Right atrium auricular region (tissue), 2 donors: ENCODE data around the gene KLHL20. TPM values are rescaled to one million over a fixed set of nuclear protein-coding genes. Genes with fewer than 3 reads are reported as not detected.
"Not testable (repeated sequence)": the region's sequence is repeated elsewhere in the genome, so short reads cannot be mapped to it uniquely, and the experiment has no call there.

Experiments
- DNase-seq: peaks from one replicate; pipeline ENCODE4 v3.0.0-alpha.2; 2019; ENCODE audit warnings: low spot score
- H3K27ac ChIP-seq, 2 donors: fragments of 200-600 bp; sonication (generic); 1 replicate in 1 of 2; 2 replicates in 1 of 2; pipeline ENCODE4 v1.5.1; 2016 to 2019
- H3K27me3 ChIP-seq, 2 donors: fragments of 200-600 bp; sonication (generic); one replicate each; pipeline versions ENCODE4 v1.5.1 to v1.6.0; 2017 to 2019
- H3K36me3 ChIP-seq: fragments of 200-600 bp; sonication (generic); one replicate; pipeline ENCODE4 v1.5.1; 2016
- H3K4me1 ChIP-seq, 2 donors: fragments of 200-600 bp; sonication (generic); one replicate each; pipeline versions ENCODE4 v1.5.1 to v1.6.0; 2017 to 2019
- H3K4me3 ChIP-seq, 2 donors: fragments of 200-600 bp; sonication (generic); 1 replicate in 1 of 2; 2 replicates in 1 of 2; pipeline ENCODE4 v1.5.1; 2017 to 2019; ENCODE audit warnings: mild to moderate bottlenecking in 1 of 2, moderate library complexity in 1 of 2
- H3K9me3 ChIP-seq, 2 donors: fragments of 200-600 bp; sonication (generic); one replicate each; pipeline ENCODE4 v1.5.1; 2019
- CTCF ChIP-seq, 2 donors: fragments of 200-600 bp; sonication (generic); IDR thresholded peaks; one replicate each; pipeline ENCODE4 v1.5.1; 2019; ENCODE audit warnings: antibody characterized with exemption in 2 of 2
- total RNA-seq, 2 donors: library from RNA; depleted of rRNA; stranded (reverse); fragments of >200 nt; gene quantifications; one replicate each; pipeline ENCODE4 v1.1.0, GENCODE V29; 2016

Gene KLHL20
- total RNA-seq, 2 donors from 2014 or later, result 20.9 to 24.6 TPM

GRCh38 chr1:173688300-173688699, 26.5 kb upstream of the KLHL20 start:
- no peak for TF ChIP-seq CTCF (IDR thresholded peaks at IDR 0.05)
- Histone ChIP-seq H3K4me1 (no peaks in the 10 kb centered on the region), H3K9me3 (no peaks in the 10 kb centered on the region), H3K27ac (no peak overlapping the region), H3K36me3 (no peaks in the 10 kb centered on the region), H3K4me3 (no peak overlapping the region), H3K27me3 (no peaks in the 10 kb centered on the region)
- no peak for DNase-seq

GRCh38 chr1:173693238-173693637, 21.5 kb upstream of the KLHL20 start:
- Histone ChIP-seq H3K27ac (no peak overlapping the region), H3K9me3 (no peaks in the 10 kb centered on the region), H3K4me3 (no peak overlapping the region), H3K36me3 (no peaks in the 10 kb centered on the region), H3K27me3 (no peaks in the 10 kb centered on the region), H3K4me1 (no peaks in the 10 kb centered on the region)
- DNase-seq, result no peak
- no peak for TF ChIP-seq CTCF (IDR thresholded peaks at IDR 0.05)

GRCh38 chr1:173701299-173701698, 13.5 kb upstream of the KLHL20 start:
- H3K27me3 ChIP-seq, DNase-seq, H3K27ac ChIP-seq, H3K9me3 ChIP-seq, H3K4me3 ChIP-seq, H3K36me3 ChIP-seq, H3K4me1 ChIP-seq: not testable (repeated sequence)

GRCh38 chr1:173702736-173703135, 12.0 kb upstream of the KLHL20 start:
- Histone ChIP-seq H3K9me3 (peaks cover 0 to 3% of the 10 kb centered on the region in 2 donors), H3K27ac (no peak overlapping the region), H3K4me1 (no peaks in the 10 kb centered on the region), H3K36me3 (no peaks in the 10 kb centered on the region), H3K4me3 (no peak overlapping the region), H3K27me3 (no peaks in the 10 kb centered on the region)
- DNase-seq, result no peak
- no peak for TF ChIP-seq CTCF (IDR thresholded peaks at IDR 0.05)

GRCh38 chr1:173705117-173705516, 9.7 kb upstream of the KLHL20 start:
- DNase-seq, result no peak
- TF ChIP-seq CTCF (IDR thresholded peaks at IDR 0.05), result no peak
- no peaks in the 10 kb centered on the region for H3K27me3 ChIP-seq
- H3K4me3 ChIP-seq, result no peak overlapping the region
- H3K36me3 ChIP-seq, result no peaks in the 10 kb centered on the region
- H3K4me1 ChIP-seq, result no peaks in the 10 kb centered on the region
- H3K9me3 ChIP-seq, result peaks cover 0 to 3% of the 10 kb centered on the region in 2 donors
- H3K27ac ChIP-seq, result no peak overlapping the region

- Histone ChIP-seq H3K27me3 (no peaks in the 10 kb centered on the region), H3K9me3 (no peaks in the 10 kb centered on the region), H3K4me1 (no peaks in the 10 kb centered on the region), H3K4me3 (no peak overlapping the region), H3K27ac (no peak overlapping the region), H3K36me3 (no peaks in the 10 kb centered on the region)
- DNase-seq, result no peak
- TF ChIP-seq CTCF (IDR thresholded peaks at IDR 0.05), result no peak
Observed at GRCh38 chr1:173708787-173709186, 6.0 kb upstream of the KLHL20 start.
